OCI-M2 (cell line): ENCODE results near the gene LACC1.

Experiments used
- DNase-seq: peaks from one replicate; lab custom pipeline; 2025; ENCODE audit not compliant: unreplicated experiment; lab: John Stamatoyannopoulos, UW

LACC1 gene

DNA sequence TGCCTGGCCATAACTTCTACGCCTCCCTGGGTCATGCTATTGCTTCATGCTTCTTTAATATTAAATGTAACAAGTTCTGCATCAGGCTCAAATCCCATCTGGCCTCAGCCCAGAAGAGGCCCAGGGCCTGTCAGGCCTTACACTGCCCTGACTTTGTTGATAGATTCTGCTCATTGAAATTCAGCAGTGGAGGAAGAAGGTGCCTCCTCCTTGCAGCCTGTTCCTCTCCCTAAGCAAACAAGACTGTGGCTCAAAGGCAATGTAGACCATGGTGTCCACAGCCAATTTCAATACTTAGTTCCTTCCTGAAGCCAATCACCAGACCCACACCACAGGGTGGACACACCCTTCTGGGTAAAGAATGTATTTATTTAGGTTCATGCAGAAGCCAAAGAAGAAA lies 59.4 kb downstream of the LACC1 start:
- DNase-seq: no peak

DNA sequence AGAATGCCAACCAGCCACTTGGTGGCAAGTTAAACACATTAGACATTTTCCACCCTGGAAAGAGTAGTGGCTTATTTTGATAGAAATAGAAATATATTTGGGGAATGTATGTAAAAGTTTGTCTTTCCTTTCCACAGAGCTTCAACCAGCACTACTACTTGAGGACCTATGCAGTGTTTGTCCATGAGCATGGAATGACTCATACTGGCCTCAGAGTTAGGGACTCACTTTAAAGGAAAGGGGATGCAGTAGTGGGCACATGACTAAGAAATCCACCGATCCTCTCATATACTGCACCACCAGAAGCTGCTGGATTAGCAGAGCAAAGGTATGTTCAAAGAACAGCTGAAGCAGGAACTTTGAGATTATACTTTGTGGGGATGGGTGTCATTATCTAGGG lies 62.6 kb downstream of the LACC1 start:
- DNase-seq: no peak
